ENCODE measurements around the gene CHRDL1.
"Not testable (repeated sequence)": the region's sequence is repeated elsewhere in the genome, so short reads cannot be mapped to it uniquely, and the experiment has no call there.

Gene CHRDL1

GRCh38 chrX:110795645-110796406 lies at the start of gene CHRDL1:
Gene CHRDL1 (minus strand): TSS chrX:110795817. CDS start chrX:110792181, 3,636 bp downstream.
- DNase-seq, result no peak

- DNase-seq, result no peak
These were observed 41.4 kb upstream of the CHRDL1 start for GRCh38 chrX:110836982-110837381.

- DNase-seq, result no peak
These were observed 40.8 kb upstream of the CHRDL1 start for GRCh38 chrX:110836451-110836850.

GRCh38 chrX:110836001-110836400 lies 40.4 kb upstream of the CHRDL1 start:
- DNase-seq, result no peak

GRCh38 chrX:110825972-110826371 lies 30.4 kb upstream of the CHRDL1 start:
- DNase-seq, result no peak

- DNase-seq, result not testable (repeated sequence)
These were observed 20.9 kb upstream of the CHRDL1 start for GRCh38 chrX:110816543-110816942.

GRCh38 chrX:110806145-110806544 lies 10.5 kb upstream of the CHRDL1 start:
- DNase-seq, result no peak

GRCh38 chrX:110805303-110805702 lies 9.7 kb upstream of the CHRDL1 start:
- no peak for DNase-seq

- no peak for DNase-seq
These were observed 8.8 kb upstream of the CHRDL1 start for GRCh38 chrX:110804446-110804845.

GRCh38 chrX:110803506-110803905 lies 7.9 kb upstream of the CHRDL1 start:
- no peak for DNase-seq

- no peak for DNase-seq
These were observed 735 bp upstream of the CHRDL1 start for GRCh38 chrX:110796407-110796697.

- no peak for DNase-seq
These were observed 1.0 kb downstream of the CHRDL1 start for GRCh38 chrX:110794601-110795000.

- no peak for DNase-seq
These were observed 4.5 kb downstream of the CHRDL1 start for GRCh38 chrX:110791071-110791470.

GRCh38 chrX:110786486-110786885 lies 9.1 kb downstream of the CHRDL1 start:
- DNase-seq, result no peak

- DNase-seq, result no peak
These were observed 35.8 kb downstream of the CHRDL1 start for GRCh38 chrX:110759785-110760184.

GRCh38 chrX:110758781-110759422 lies 36.7 kb downstream of the CHRDL1 start:
- DNase-seq, result no peak

GRCh38 chrX:110755611-110756010 lies 40.0 kb downstream of the CHRDL1 start:
- DNase-seq, result no peak

- no peak for DNase-seq
These were observed 40.6 kb downstream of the CHRDL1 start for GRCh38 chrX:110755061-110755460.

GRCh38 chrX:110750526-110751189 lies 45.0 kb downstream of the CHRDL1 start:
- DNase-seq, result no peak

- no peak for DNase-seq
These were observed 47.3 kb downstream of the CHRDL1 start for GRCh38 chrX:110748256-110748806.

- no peak for DNase-seq
These were observed 49.6 kb downstream of the CHRDL1 start for GRCh38 chrX:110746014-110746413.

- DNase-seq, result no peak
These were observed 50.3 kb downstream of the CHRDL1 start for GRCh38 chrX:110745288-110745687.

- no peak for DNase-seq
These were observed 51.8 kb downstream of the CHRDL1 start for GRCh38 chrX:110743679-110744340.
